Posterior vena cava (tissue), 2 donors: ENCODE data around the gene ZNF653. TPM values are rescaled to one million over a fixed set of nuclear protein-coding genes. Genes with fewer than 3 reads are reported as not detected.

Source experiments
- DNase-seq: peaks from one replicate; pipeline ENCODE4 v3.0.0-alpha.2; 2020; ENCODE audit warnings: low spot score
- intact Hi-C, 2 donors: fragments of 100-400 bp; cut with DNase I; formaldehyde crosslinking; loops; one replicate each; pipeline versions ENCODE4 v1.14.1 to v1.14.2; 2022 to 2023
- total RNA-seq, 2 donors: library from RNA; stranded (reverse); fragmentation: NEBNext Ultra II Directional; extraction: Animal tissue kit (Norgen Biotek cat#: 25700); gene quantifications; one replicate each; pipeline ENCODE4 v1.2.1, GENCODE V29; 2021
- donor health status: DM: yes; HTN: yes; CAD: no.
- donor health status: DM: yes; HTN: yes; CAD: no.

ZNF653 gene
- total RNA-seq, 2 donors from 2014 or later: 6.1 to 9.4 TPM

DNA sequence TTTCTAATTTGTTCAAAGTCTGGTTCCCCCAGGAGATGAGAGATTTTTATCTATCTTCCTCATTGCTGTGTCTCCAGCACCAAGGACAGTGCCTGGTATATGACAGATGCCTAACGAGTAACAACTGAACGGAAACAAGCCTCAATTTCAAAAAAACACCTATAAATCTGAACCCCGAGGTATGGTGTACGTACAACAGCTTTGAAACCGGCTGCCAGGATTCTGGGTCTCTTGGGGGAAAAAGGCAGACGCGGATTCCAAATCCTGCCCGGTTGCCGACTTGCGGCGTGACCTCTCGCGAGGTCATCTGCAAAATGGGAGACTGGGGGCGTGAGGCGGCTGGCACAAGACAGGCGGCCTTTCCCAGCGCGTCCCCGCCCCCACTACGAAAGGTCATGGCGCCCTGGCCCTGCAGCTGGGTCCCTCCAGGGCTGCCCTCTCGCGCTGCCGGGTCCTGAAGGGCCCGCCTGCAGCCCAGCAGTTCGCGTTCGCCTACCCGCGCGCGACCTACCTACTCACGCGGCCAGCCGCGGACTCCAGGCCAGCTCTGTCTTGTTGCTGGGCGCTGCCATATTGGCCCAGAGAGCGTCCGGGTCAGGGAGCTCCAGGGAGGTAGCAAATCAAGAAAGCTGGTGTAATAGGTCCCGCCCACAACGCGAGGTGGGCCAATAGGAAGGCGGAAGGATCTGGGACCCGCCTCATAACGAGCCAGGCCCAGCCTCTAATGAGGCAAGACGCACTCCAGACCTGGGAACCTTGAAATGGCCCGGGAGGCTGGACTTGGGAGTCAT lies 23.1 kb upstream of the ZNF653 start, which contains the start of gene ECSIT:
Gene ECSIT (minus strand): TSS at position 584 of the 791 bp plus-strand sequence. CDS start 9,964 bp downstream, outside the sequence.
- intact Hi-C loops: no loop called here
- DNase-seq: peak; percentile 99

GRCh38 chr19:11519138-11519537 lies 13.5 kb upstream of the ZNF653 start:
- intact Hi-C loops: no loop called here
- DNase-seq: no peak

GRCh38 chr19:11513946-11514345 lies 8.3 kb upstream of the ZNF653 start:
- intact Hi-C loops: no loop called here
- DNase-seq: no peak

- DNase-seq: no peak
- intact Hi-C loops: no loop called here
Observed at GRCh38 chr19:11510444-11510843, 4.8 kb upstream of the ZNF653 start.

DNA sequence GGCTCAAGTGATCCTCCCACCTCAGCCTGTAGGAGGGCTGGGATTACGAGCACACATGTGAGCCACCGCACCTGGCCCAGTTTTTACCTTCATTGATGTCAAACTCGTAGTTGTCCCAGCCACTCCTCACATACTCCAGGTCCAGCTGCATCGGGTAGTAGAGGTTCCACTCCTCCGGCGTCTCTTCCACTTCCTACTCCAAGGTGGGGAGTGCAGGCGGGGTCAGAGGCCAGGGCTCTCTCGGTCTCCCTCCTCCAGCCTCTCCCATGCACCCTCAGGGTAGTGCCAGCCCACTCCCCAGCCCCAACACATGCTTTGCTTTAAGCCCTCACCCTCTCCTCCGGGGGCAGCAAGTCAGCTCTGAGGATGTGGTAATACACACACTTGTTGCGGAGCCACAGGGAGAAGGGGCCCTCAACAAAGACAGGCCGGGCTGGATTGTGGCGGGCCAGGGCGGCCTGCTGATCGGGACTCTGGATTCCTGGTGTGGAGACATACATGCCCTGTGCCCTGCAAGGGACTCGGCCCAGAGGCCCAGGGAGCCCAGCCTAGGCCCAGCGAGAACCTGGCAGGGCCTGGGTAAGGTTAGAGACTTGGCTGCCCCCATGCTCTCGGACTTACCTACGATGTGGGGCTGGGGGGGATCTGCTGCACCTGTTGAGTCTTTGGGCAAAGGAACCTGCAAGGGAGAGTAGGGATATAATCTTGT lies 1.9 kb upstream of the ZNF653 start:
- intact Hi-C loops: no loop called here
- no peak for DNase-seq

DNA sequence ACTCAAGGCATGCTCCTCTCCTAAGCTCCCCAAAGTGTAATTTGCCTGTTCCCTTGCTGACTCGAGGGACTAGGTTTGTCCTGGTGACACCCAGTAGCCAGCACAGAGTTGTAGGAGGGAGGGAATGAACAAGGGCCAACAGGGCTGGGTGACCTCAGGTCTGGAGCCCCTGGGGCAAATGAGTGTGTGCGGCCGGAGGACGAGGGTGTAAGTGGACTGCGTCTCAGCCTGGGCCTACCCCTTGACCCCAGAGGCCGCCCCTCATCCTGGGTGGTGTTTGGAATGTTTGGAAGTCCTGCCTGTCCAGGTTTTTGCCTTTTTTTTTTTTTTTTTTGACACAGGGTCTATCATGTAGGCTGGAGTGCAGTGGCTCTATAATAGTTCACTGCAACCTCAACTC lies 1.3 kb upstream of the ZNF653 start:
- intact Hi-C loops: no loop called here
- DNase-seq: no peak

DNA sequence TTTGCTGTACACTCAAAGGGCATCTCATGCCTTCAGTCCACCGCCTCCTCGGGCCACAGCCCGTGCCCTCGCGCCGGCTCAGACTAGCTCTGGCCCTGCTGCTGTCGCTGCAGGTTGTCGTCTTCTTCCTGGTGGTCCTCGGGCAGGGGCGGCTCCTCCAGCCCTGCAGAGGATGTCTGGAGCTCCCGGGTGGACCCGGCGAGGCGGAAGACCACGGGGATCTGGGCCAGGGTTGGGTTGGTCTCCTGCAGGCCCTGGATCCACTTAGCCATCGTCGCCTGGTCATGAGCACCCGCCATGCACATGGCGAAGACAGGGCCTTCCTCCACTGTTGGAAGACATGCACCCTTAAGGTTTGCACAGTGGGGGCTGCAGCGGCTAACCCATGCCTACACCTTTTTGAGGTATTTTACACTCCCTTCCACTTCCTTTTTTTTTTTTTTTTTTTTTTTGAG lies 489 bp upstream of the ZNF653 start:
- DNase-seq: no peak

DNA sequence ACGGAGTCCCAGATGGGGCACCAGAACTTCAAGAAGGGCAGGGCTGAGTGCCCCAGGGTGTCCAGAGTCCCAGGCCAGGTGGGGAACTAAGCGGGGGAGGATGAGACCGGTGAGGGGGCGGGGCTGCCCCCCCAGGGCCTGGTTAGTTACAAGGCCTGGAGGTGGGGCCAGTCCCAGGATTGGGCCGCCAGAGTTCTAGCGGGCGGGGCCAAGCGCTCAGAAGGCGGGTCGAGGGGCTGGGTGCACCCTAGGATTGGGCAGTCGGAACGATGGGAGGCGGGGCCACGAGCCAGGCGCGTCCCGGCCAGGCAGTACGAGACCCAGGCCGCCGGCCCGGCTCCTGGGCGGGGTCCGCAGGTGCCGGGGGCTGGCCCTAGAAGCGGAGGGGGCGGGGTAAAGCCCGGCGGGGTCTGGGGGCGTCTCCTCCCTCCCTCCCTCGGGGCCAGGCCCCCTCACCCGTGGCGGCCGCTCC lies 571 bp downstream of the ZNF653 start:
- intact Hi-C loops: no loop called here
- peak; percentile 99 for DNase-seq

More for the DNA sequence above, 489 bp upstream of the ZNF653 start:
- intact Hi-C loops: no loop called here

DNA sequence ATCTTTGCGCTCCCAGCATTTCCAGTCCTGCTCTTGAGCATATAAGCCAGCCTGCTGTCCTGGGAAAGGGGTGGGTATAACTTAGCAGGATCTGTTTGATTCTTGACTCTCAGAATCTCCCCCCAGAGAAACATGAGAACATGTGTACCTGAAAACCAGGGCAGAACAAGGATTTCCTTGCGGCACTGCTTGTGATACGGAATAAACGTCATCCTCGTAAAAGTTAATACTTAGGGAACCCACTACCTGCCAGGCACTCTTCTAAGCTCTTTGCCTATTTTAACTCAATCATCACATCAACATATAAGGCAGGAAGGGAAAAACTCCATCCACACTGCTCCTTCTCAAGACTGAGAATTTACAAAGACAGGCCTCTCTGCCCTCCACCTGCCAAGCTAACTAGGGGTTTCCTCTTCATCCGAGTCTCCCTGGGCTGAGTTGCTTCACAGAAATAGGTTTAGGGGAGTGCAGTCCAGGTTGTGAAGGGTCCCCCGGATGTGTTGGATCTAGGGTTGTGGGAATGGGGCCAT lies 1.1 kb downstream of the ZNF653 start:
- intact Hi-C loops: no loop called here
- no peak for DNase-seq

DNA sequence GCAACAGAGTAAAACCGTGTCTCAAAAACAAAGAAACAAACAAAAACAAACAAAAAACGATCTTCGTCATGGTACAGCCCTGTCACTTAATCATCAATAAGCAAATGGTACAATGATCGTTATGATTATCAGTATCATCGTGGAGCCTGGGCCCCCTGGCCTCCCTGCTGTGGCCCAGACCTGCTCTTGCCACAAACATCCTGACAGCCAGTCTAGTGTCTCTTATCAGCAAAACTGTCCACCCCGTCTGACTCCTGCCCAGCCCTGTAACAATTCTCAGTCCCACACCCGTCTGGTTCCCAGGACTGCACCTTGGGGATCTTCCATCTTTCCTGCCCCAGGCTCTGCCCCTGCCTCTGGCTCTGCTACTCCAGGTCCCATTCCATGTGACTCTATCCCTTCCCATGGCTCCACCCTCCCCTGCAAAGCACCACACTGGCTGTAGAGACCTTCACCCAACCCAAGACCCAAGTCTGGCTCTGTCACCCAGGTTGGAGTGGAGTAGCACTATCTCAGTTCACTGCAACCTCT lies 5.7 kb downstream of the ZNF653 start:
- intact Hi-C loops: no loop called here
- DNase-seq: no peak

DNA sequence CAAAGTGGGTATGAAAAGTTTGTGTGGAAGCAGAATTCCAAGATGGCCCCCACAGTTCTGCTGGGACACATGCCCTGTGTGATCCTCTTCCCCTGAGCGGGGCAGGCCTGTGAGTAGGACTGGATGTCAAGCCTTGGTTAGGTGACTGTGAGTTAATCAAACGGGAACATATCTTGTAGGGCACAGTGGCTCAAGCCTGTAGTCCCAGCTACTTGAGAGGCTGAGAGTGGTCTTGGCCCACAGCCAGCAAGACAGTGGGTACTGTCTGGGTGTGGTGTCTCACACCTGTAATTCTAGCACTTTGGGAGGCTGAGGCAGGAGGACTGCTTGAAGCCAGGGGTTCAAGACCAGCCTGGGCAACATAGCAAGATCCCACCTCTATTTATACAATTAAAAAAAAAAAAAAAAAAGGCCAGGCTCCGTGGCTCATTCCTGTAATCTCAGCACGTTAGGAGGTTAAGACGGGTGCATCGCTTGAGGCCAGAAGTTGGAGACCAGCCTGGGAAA lies 6.4 kb downstream of the ZNF653 start:
- no peak for DNase-seq
- intact Hi-C loops: no loop called here

- peak; percentile 93 for DNase-seq
- intact Hi-C loops: loop anchor here in 1 of 2 donors (2.0 kb wide), 1 partner anchor 90 kb away; no protein-coding TSS in a partner anchor
Observed at GRCh38 chr19:11496391-11497163, 9.1 kb downstream of the ZNF653 start.

DNA sequence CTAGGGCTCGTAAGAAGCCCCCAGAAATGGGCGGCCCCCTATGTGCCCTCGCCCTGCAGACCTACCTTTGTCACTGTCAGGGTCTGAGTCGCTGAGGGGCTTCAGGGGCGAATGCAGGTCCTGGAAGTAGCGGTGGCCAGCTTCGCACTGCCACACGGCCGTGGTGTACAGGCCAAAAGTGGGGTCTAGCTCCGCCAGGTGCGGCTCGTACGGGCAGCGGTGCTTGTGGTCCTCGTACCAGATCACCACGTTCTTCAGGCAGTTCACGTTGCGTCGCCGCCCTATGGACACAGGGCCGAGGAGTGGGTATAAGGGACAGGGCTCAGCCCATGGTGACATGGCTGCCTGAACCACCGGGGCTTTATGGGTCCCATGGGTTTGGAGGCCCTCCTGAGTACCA lies 9.8 kb downstream of the ZNF653 start:
- no peak for DNase-seq
- intact Hi-C loops: loop anchor here in 1 of 2 donors (2.0 kb wide), 1 partner anchor 91 kb away; no protein-coding TSS in a partner anchor

GRCh38 chr19:11495481-11495880 lies 10.2 kb downstream of the ZNF653 start:
- no peak for DNase-seq
- intact Hi-C loops: no loop called here

- no peak for DNase-seq
- intact Hi-C loops: no loop called here
Observed at GRCh38 chr19:11494634-11495285, 10.9 kb downstream of the ZNF653 start.

DNA sequence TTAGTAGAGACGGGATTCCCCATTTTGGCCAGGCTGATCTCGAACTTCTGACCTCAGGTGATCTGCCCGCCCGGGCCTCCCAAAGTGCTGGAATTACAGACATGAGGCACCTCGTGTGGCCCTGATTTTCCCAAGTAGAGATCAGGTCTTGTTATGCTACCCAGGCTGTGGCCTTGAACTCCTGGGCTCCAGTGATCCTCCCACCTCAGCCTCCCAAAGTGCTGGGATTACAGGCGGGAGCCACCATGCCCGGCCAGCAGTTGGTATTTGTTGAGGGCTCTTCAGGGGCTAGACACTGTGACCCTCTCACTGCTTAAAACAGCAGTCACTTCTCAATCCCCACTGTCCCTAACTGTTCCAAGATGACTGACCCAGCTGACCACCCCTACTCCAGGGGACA lies 16.3 kb downstream of the ZNF653 start:
- intact Hi-C loops: loop anchor here in 1 of 2 donors (10.0 kb wide), 1 partner anchor 105 kb away; the partner anchor contains the start of gene EPOR
- no peak for DNase-seq

DNA sequence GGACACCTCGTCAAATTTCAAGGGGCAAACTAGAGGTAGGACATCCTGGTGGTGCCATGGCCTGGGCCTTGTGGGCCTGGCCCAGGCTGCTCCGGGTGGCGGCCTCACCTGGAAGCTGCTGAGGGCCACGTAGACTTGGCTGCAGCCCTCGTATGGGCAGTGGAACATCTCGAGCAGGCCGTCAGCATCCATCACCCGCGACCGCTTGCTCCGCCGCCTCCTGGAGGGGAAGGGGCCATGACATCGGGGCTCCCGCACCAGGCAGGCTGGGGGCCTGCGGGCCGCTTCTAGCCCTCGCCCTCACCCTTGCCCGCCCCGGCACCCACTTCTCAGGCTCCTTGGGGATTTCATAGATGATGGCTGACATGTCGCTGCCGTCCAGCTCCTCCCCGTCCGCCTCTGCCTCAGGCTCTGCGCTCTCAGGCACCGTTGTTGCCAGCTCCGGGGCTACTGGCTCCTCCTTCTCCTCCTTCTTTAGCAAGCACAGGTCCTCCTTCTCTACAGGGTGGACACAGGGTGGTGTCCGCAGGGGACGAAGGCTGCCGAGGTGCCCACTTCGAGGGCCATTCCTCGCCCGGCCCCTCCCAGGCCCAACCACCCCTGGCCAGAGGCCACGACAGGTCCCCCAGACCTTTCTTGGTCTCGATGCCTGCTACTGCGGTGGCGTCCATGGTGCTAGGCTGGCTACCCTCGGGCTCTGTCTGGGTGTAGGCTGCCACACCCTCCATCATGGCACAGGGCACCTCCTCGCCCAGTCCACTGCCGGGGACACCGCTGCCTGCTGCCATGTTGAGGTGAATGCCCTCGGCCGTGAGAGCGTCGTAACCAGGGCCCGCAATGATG lies 18.8 kb downstream of the ZNF653 start:
- intact Hi-C loops: loop anchor here in 1 of 2 donors (10.0 kb wide), 1 partner anchor 102 kb away; the partner anchor contains the start of gene EPOR
- no peak for DNase-seq
